Measurements from ENCODE around the gene PRXL2C.

PRXL2C gene

GRCh38 chr9:96609732-96610131 lies 45.4 kb downstream of the PRXL2C start:
- Mint-ChIP-seq H3K27me3 (ENCODE audit: low read depth) (peaks cover 31% of the 10 kb centered on the region), H3K36me3 (ENCODE audit: low read depth) (no peaks in the 10 kb centered on the region), H3K27ac (no peak overlapping the region), H3K4me3 (no peak overlapping the region), H3K9me3 (no peaks in the 10 kb centered on the region), H3K4me1 (ENCODE audit: low read depth) (no peaks in the 10 kb centered on the region)

DNA sequence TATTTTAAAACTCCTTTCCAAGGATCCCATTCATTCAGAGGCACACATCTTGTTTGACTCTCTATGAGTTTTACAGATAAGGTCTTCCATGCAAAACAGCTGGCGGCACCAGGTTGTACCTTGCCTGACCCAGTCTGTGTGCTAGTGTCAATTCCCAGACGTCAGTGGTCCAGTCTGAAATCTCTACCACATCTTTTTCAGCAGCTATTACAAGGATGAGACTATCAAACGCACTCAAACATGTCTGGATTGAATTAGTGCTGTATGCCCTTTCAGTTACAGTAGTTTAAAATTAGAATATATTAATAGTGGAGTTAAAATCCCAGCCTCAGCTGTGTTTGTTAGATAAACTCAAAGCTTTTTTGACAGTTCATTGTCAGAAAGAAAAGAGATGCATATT lies 47.1 kb downstream of the PRXL2C start:
- H3K27me3 Mint-ChIP-seq (ENCODE audit: low read depth), result peaks cover 20% of the 10 kb centered on the region
- no peaks in the 10 kb centered on the region for H3K4me1 Mint-ChIP-seq (ENCODE audit: low read depth)
- H3K27ac Mint-ChIP-seq, result no peak overlapping the region
- no peaks in the 10 kb centered on the region for H3K9me3 Mint-ChIP-seq
- no peaks in the 10 kb centered on the region for H3K36me3 Mint-ChIP-seq (ENCODE audit: low read depth)
- no peak overlapping the region for H3K4me3 Mint-ChIP-seq

GRCh38 chr9:96605328-96605727 lies 49.8 kb downstream of the PRXL2C start:
- no peak overlapping the region for H3K27ac Mint-ChIP-seq
- no peaks in the 10 kb centered on the region for H3K4me1 Mint-ChIP-seq (ENCODE audit: low read depth)
- no peak overlapping the region for H3K4me3 Mint-ChIP-seq
- no peaks in the 10 kb centered on the region for H3K9me3 Mint-ChIP-seq
- no peaks in the 10 kb centered on the region for H3K27me3 Mint-ChIP-seq (ENCODE audit: low read depth)
- H3K36me3 Mint-ChIP-seq (ENCODE audit: low read depth), result no peaks in the 10 kb centered on the region

DNA sequence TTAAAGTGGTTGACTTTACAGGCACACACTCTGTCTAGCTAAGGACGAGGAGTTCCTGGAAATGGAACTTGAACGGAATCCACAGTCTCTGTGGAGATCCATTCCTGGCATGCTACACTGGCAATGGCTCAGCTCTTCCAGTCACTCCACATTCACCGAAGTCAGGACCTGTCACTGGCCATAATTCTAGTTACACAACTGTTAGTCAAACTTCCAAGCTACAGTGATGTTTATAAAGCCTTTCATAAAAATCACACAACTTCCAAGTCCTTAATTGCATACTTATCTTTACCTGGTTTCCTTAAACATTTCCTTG lies 51.2 kb downstream of the PRXL2C start:
- Mint-ChIP-seq H3K27me3 (ENCODE audit: low read depth) (no peaks in the 10 kb centered on the region), H3K27ac (no peak overlapping the region), H3K4me1 (ENCODE audit: low read depth) (no peaks in the 10 kb centered on the region), H3K4me3 (no peak overlapping the region), H3K36me3 (ENCODE audit: low read depth) (no peaks in the 10 kb centered on the region), H3K9me3 (no peaks in the 10 kb centered on the region)

DNA sequence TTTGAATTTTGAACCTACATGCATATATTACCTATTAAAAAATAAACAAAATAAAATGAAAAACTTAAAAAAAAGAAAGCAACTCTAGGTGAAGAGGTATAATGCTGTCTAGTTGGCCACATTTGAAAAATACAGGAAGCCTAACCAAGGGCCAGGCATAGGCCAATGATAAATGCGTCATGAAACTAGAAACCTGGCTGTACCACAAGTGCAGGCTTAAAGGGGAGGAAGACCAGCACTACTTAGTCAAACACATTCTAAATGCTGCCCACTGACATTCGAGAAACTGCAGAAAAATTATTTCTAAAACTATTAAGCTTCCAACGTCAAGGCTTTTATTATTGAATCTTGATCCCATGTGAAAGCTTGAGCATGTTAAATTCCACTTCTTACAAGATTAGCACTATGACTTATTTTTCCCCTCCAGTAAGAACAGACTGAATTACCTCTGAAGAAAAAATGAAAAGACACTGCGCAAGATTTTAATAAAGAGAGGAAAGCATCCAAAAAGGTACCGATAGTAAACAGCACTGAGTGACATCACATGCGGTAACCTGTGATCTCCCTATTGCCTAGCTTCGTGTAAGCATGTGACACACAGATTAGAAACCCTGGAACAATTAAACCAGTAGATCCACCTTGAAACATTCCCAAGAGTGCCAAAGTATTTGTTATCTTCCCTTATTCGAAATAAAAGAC lies 51.7 kb downstream of the PRXL2C start:
- Mint-ChIP-seq H3K27ac (no peak overlapping the region), H3K4me1 (ENCODE audit: low read depth) (no peaks in the 10 kb centered on the region), H3K27me3 (ENCODE audit: low read depth) (no peaks in the 10 kb centered on the region), H3K4me3 (no peak overlapping the region), H3K36me3 (ENCODE audit: low read depth) (no peaks in the 10 kb centered on the region), H3K9me3 (no peaks in the 10 kb centered on the region)

GRCh38 chr9:96599298-96599697 lies 55.8 kb downstream of the PRXL2C start:
- no peaks in the 10 kb centered on the region for H3K9me3 Mint-ChIP-seq

DNA sequence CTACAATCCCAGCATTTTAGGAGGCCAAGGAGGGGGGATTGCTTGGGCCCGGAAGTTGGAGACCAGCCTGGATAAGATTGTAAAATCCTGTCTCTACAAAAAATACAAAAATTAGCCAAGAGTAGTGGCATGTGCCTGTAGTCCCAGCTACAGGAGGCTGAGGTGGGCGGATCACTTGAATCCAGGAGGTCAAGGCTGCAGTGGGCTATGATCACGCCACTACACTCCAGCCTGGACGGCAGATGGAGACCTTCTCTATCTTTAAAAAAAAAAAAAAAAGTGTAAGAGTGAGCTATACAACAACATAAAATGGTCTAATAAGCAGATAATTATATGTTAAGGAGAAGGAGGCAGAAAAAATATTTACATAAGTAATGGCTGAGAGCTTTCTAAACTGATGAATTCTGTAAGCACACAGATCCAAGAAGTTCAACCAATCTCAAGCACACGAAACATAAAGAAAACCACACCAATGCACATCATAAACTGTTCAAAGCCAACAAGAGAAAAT lies 58.5 kb downstream of the PRXL2C start:
- Mint-ChIP-seq H3K27me3 (ENCODE audit: low read depth) (peaks cover 7% of the 10 kb centered on the region), H3K4me3 (no peak overlapping the region), H3K36me3 (ENCODE audit: low read depth) (no peaks in the 10 kb centered on the region), H3K27ac (no peak overlapping the region), H3K9me3 (no peaks in the 10 kb centered on the region), H3K4me1 (ENCODE audit: low read depth) (no peaks in the 10 kb centered on the region)

More at GRCh38 chr9:96599298-96599697, 55.8 kb downstream of the PRXL2C start:
- Mint-ChIP-seq H3K4me1 (ENCODE audit: low read depth) (no peaks in the 10 kb centered on the region), H3K4me3 (no peak overlapping the region), H3K27me3 (ENCODE audit: low read depth) (no peaks in the 10 kb centered on the region), H3K36me3 (ENCODE audit: low read depth) (no peaks in the 10 kb centered on the region), H3K27ac (no peak overlapping the region)

Measured in T-helper 1 cell treated with Interleukin-12 subunit alpha and Interleukin-12 subunit beta and Interleukin-4 antibody, amounts not matched to agents 30 μg/mL and 1 μg/mL, for 36 hours (primary cell).